ENCODE measurements around the gene LNX2.

LNX2 gene

GRCh38 chr13:27620377-27621115 lies at the start of gene LNX2:
TSS of gene LNX2 (minus strand) at chr13:27620529. CDS start at chr13:27581703, 38,826 bp downstream.
- H3K4me3 ChIP-seq (ENCODE audit: low read depth, low read length): peak within 1 kb of the TSS; percentile 72
- no peak for TF ChIP-seq CTCF (IDR thresholded peaks at IDR 0.05; ENCODE audit: low read depth, low read length)
- peak; percentile 98 for DNase-seq (ENCODE audit: low read depth, low spot score)
- in situ Hi-C loops (cut with HindIII; ENCODE audit: low sequenced_read_pairs): no loop called here

GRCh38 chr13:27667946-27668345 lies 47.6 kb upstream of the LNX2 start:
- H3K4me3 ChIP-seq (ENCODE audit: low read depth, low read length): no peak overlapping the region
- TF ChIP-seq CTCF (IDR thresholded peaks at IDR 0.05; ENCODE audit: low read depth, low read length): no peak
- in situ Hi-C loops (cut with HindIII; ENCODE audit: low sequenced_read_pairs): no loop called here
- no peak for DNase-seq (ENCODE audit: low read depth, low spot score)

GRCh38 chr13:27666951-27667350 lies 46.6 kb upstream of the LNX2 start:
- TF ChIP-seq CTCF (IDR thresholded peaks at IDR 0.05; ENCODE audit: low read depth, low read length): no peak
- DNase-seq (ENCODE audit: low read depth, low spot score): no peak
- in situ Hi-C loops (cut with HindIII; ENCODE audit: low sequenced_read_pairs): no loop called here
- no peak overlapping the region for H3K4me3 ChIP-seq (ENCODE audit: low read depth, low read length)

GRCh38 chr13:27665761-27666160 lies 45.4 kb upstream of the LNX2 start:
- in situ Hi-C loops (cut with HindIII; ENCODE audit: low sequenced_read_pairs): no loop called here
- no peak overlapping the region for H3K4me3 ChIP-seq (ENCODE audit: low read depth, low read length)
- no peak for TF ChIP-seq CTCF (IDR thresholded peaks at IDR 0.05; ENCODE audit: low read depth, low read length)
- DNase-seq (ENCODE audit: low read depth, low spot score): no peak

- in situ Hi-C loops (cut with HindIII; ENCODE audit: low sequenced_read_pairs): no loop called here
- no peak for TF ChIP-seq CTCF (IDR thresholded peaks at IDR 0.05; ENCODE audit: low read depth, low read length)
Observed at GRCh38 chr13:27665333-27665732, 45.0 kb upstream of the LNX2 start.

GRCh38 chr13:27663947-27664346 lies 43.6 kb upstream of the LNX2 start:
- TF ChIP-seq CTCF (IDR thresholded peaks at IDR 0.05; ENCODE audit: low read depth, low read length): no peak
- no peak overlapping the region for H3K4me3 ChIP-seq (ENCODE audit: low read depth, low read length)
- DNase-seq (ENCODE audit: low read depth, low spot score): no peak
- in situ Hi-C loops (cut with HindIII; ENCODE audit: low sequenced_read_pairs): no loop called here

More at GRCh38 chr13:27665333-27665732, 45.0 kb upstream of the LNX2 start:
- no peak for DNase-seq (ENCODE audit: low read depth, low spot score)
- no peak overlapping the region for H3K4me3 ChIP-seq (ENCODE audit: low read depth, low read length)
